BJ (cell line): Measurements from ENCODE around the gene STK11. TPM values are rescaled to one million over a fixed set of nuclear protein-coding genes. Genes with fewer than 3 reads are reported as not detected.

Source experiments
- CTCF ChIA-PET: fragments of 350-600 bp; formaldehyde crosslinking; extraction: SDS; loops from one replicate; lab custom pipeline; 2021; ENCODE audit warnings: antibody characterized with exemption, inconsistent platforms; lab: Yijun Ruan, JAX
- POLR2A ChIA-PET: fragments of 300-600 bp; sonication (Branson Sonifier 250); formaldehyde crosslinking; extraction: SDS; loops from one replicate; lab custom pipeline; 2021; ENCODE audit warnings: antibody characterized with exemption; lab: Charles Lee
- DNase-seq: peaks from one replicate; pipeline ENCODE4 v3.0.0-alpha.2; 2011; ENCODE audit warnings: low read depth
- H3K27me3 ChIP-seq: 2 replicates; pipeline ENCODE4 v1.6.0; 2011; ENCODE audit warnings: low read length; ENCODE audit not compliant: control insufficient read depth, insufficient read depth
- H3K36me3 ChIP-seq: 2 replicates; pipeline ENCODE4 v1.5.1; 2011; ENCODE audit warnings: low read length; ENCODE audit not compliant: control insufficient read depth, insufficient read depth
- H3K4me3 ChIP-seq: 2 replicates; pipeline ENCODE4 v1.5.1; 2011; ENCODE audit warnings: low read depth, mild to moderate bottlenecking, control low read depth, low read length
- CTCF ChIP-seq: IDR thresholded peaks from 2 replicates; pipeline ENCODE4 v1.5.1; 2011; ENCODE audit warnings: low read depth, mild to moderate bottlenecking, control low read depth, inconsistent platforms, low read length, moderate library complexity; ENCODE audit not compliant: insufficient read depth
- polyA plus RNA-seq: library from polyadenylated mRNA; depleted of rRNA; stranded (reverse); fragments of >200 nt; gene quantifications from 2 replicates; pipeline ENCODE4 v1.2.3, GENCODE V29; 2011

STK11 gene
- polyA plus RNA-seq, 1 experiment, result 33.6 TPM

- ChIA-PET POLR2A (no interaction called here), CTCF (interaction anchor here (0.6 kb wide), 1 partner anchor 675 kb away, joined by 4 read pairs; no protein-coding TSS in a partner anchor)
- H3K4me3 ChIP-seq, result no peak overlapping the region
- no peak for DNase-seq
- no peaks in the 10 kb centered on the region for H3K27me3 ChIP-seq
- no peak for TF ChIP-seq CTCF
- peaks cover 15% of the 10 kb centered on the region for H3K36me3 ChIP-seq
Observed at GRCh38 chr19:1163283-1163933, 42.2 kb upstream of the STK11 start.

- no peak overlapping the region for H3K4me3 ChIP-seq
- no peak for DNase-seq
- CTCF ChIA-PET, result no interaction called here
- TF ChIP-seq CTCF, result no peak
- H3K36me3 ChIP-seq, result peaks cover 15% of the 10 kb centered on the region
- POLR2A ChIA-PET, result no interaction called here
- no peaks in the 10 kb centered on the region for H3K27me3 ChIP-seq
Observed at GRCh38 chr19:1163934-1164683, 41.5 kb upstream of the STK11 start.

DNA sequence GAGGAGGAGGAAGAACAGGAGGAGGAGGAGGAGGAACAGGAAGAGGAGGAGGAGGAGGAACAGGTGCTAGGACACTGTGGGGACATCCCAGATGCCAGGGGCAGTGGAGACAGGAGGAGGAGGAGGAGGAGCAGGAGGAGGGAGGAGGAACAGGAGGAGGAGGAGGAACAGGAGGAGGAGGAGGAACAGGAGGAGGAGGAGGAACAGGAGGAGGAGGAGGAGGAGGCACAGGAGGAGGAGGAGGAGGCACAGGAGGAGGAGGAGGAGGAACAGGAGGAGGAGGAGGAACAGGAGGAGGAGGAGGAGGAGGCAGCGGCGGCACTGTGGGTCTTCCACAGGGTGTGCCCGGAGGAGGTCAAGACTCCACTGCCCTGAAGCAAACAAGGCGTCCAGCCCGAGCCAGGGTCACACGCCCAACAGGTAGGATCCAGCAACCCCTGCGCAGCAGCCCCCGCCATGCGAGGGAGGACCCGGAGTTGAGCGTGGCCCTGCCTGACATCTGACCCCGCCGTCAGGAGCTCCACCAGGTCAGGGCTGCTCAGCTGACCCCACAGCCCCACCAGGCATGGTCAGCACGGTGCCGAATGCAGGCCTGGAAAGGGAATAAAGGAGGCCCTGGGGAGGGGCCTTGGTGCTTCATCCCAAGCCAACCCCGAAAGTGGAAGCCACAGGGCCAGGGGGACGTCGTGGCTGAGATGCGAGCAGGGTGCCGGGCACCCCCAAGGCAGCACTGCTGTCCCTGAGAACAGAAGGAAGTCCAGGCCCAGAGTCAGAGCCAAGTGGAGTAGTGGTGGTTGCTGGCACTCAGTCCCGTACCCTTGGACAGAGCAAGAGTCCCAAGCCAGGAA, 40.7 kb upstream of the STK11 start:
- ChIA-PET POLR2A (no interaction called here), CTCF (no interaction called here)
- H3K4me3 ChIP-seq, result no peak overlapping the region
- H3K27me3 ChIP-seq, result no peaks in the 10 kb centered on the region
- no peak for DNase-seq
- TF ChIP-seq CTCF, result no peak
- H3K36me3 ChIP-seq, result peaks cover 15% of the 10 kb centered on the region

GRCh38 chr19:1166872-1167573, 38.6 kb upstream of the STK11 start:
- no peak for DNase-seq
- Histone ChIP-seq H3K36me3 (peaks cover 19% of the 10 kb centered on the region), H3K27me3 (no peaks in the 10 kb centered on the region), H3K4me3 (no peak overlapping the region)
- ChIA-PET POLR2A (no interaction called here), CTCF (no interaction called here)
- TF ChIP-seq CTCF, result no peak
